ENCODE results near the gene BAIAP3.

- TF ChIP-seq CTCF (IDR thresholded peaks at IDR 0.05): no peak
- TF ChIP-seq POLR2A (IDR thresholded peaks at IDR 0.05): no peak
Observed at GRCh38 chr16:1330931-1331711, 2.3 kb upstream of the BAIAP3 start.
